Measurements from ENCODE around the gene RAX2.
A peak's percentile ranks its signal among the peaks of the same experiment; 100 is the strongest.
"Not testable (repeated sequence)": the region's sequence is repeated elsewhere in the genome, so short reads cannot be mapped to it uniquely, and the experiment has no call there.

RAX2 gene

DNA sequence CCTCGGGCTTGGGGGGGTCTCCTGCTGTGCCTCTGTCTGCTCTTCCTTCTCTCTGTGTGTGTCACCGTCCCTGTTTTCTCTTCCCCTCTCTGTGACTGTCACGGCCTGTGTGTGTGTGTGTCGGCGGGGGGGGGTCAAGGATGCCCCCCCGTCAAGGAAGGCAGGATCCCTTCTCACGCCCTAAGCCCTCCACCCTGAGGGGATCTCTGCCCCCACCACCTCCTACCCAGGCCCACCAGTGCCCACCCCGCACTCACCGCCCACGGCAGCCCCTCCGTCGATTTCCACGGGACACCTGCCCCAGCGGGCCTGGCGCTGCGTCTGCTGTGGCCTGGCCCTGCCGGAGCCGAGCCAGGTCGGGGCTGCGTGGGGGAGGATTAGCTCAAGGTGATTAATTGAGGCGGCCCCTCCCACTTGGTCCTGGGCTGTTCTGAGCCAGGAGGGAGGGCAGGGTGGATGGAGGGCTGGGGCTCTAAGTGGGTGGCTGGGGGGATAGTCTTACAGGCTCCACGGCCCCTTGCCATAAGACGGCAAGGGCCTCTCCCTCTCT is at the start of gene RAX2:
RAX2 (minus strand) TSS at position 323 of the 550 bp plus-strand sequence. CDS start 486 bp downstream, outside the sequence.
- DNase-seq = no peak
- in situ Hi-C loops (cut with HindIII; ENCODE audit: low pct_ligation_motif_present, low pct_unique_long_range_greater_than_20kb, low sequenced_read_pairs) = no loop called here

- no peak for DNase-seq
- in situ Hi-C loops (cut with HindIII; ENCODE audit: low pct_ligation_motif_present, low pct_unique_long_range_greater_than_20kb, low sequenced_read_pairs) = no loop called here
Measured at GRCh38 chr19:3821156-3821555, 49.1 kb upstream of the RAX2 start.

- in situ Hi-C loops (cut with HindIII; ENCODE audit: low pct_ligation_motif_present, low pct_unique_long_range_greater_than_20kb, low sequenced_read_pairs) = no loop called here
- DNase-seq = no peak
Measured at GRCh38 chr19:3819989-3820388, 48.0 kb upstream of the RAX2 start.

GRCh38 chr19:3818918-3819317 is 46.9 kb upstream of the RAX2 start:
- no peak for DNase-seq
- in situ Hi-C loops (cut with HindIII; ENCODE audit: low pct_ligation_motif_present, low pct_unique_long_range_greater_than_20kb, low sequenced_read_pairs) = no loop called here

DNA sequence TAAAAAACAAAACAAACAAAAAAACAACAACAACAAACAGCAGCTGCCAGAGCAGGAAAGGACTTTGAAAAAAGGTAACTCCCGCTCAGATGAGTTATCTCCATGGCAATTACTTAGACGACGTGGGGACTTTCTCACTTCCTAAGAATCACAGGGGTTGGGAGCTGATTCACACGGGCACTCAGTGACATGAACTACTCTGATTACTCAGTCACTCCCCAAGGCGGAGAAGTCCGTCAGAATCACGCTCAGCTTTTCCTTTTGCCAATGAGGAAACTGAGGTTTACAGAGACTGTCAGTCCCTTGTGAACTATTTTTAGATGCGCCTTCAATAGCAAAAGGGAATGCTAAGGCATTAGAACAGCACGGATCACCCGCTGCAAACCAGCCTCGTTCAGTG is 46.4 kb upstream of the RAX2 start:
- DNase-seq = peak; percentile 5
- in situ Hi-C loops (cut with HindIII; ENCODE audit: low pct_ligation_motif_present, low pct_unique_long_range_greater_than_20kb, low sequenced_read_pairs) = no loop called here

DNA sequence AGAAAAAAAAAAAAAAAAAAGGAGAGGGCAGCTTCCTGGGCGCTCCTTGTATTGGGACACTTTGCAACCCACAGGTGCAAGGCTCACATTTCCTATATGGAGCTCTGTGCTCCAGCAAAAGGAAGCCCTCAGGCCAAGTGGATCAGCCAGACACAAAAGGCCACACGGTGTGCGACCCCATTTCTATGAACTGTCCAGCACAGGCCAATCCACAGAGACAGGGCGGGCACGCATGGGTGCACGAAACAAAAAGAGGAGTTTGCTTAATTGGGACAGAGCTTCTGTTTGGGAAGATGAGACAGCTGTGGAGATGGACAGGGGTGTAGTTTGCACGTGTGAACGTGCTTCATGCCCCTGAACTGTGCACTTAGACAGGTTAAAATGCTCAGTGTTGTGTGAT is 45.7 kb upstream of the RAX2 start:
- no peak for DNase-seq
- in situ Hi-C loops (cut with HindIII; ENCODE audit: low pct_ligation_motif_present, low pct_unique_long_range_greater_than_20kb, low sequenced_read_pairs) = no loop called here

DNA sequence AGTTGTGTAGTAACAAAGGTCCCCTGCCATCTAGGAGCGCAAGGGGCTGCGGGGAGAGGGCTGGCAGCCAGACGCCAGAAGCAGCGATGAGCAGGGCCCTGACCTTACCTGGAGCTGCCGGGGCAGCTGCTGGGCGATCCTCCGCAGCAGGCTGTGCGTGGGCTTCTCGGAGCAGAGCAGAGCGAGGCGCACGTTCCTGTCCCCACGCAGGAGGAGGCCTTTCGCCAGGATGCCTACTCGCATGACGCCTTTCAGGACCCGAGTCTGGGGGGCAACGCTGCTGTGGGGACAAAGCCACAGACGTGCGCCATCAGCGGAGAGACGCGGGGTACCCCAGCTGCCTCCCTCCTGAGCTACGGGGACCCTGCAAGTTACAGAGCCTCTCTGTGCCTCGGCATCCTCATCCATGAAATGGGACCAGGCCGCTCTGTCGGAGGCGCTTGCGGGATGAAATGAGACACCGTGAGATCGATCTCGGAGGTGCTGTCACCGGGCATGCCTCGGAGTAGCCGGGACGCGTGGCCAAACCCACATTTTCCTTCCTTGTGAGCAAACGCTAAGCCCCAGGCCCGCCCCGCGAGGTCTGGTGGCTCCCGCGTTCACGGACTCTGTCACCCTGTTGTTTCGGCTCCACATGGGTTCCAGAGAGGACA is 44.7 kb upstream of the RAX2 start:
- in situ Hi-C loops (cut with HindIII; ENCODE audit: low pct_ligation_motif_present, low pct_unique_long_range_greater_than_20kb, low sequenced_read_pairs) = no loop called here
- DNase-seq = no peak

GRCh38 chr19:3816148-3816547 is 44.1 kb upstream of the RAX2 start:
- in situ Hi-C loops (cut with HindIII; ENCODE audit: low pct_ligation_motif_present, low pct_unique_long_range_greater_than_20kb, low sequenced_read_pairs); DNase-seq: not testable (repeated sequence)

GRCh38 chr19:3814648-3815047 is 42.6 kb upstream of the RAX2 start:
- DNase-seq = no peak
- in situ Hi-C loops (cut with HindIII; ENCODE audit: low pct_ligation_motif_present, low pct_unique_long_range_greater_than_20kb, low sequenced_read_pairs) = no loop called here

- DNase-seq = no peak
- in situ Hi-C loops (cut with HindIII; ENCODE audit: low pct_ligation_motif_present, low pct_unique_long_range_greater_than_20kb, low sequenced_read_pairs) = no loop called here
Measured at GRCh38 chr19:3813473-3814392, 41.7 kb upstream of the RAX2 start.

DNA sequence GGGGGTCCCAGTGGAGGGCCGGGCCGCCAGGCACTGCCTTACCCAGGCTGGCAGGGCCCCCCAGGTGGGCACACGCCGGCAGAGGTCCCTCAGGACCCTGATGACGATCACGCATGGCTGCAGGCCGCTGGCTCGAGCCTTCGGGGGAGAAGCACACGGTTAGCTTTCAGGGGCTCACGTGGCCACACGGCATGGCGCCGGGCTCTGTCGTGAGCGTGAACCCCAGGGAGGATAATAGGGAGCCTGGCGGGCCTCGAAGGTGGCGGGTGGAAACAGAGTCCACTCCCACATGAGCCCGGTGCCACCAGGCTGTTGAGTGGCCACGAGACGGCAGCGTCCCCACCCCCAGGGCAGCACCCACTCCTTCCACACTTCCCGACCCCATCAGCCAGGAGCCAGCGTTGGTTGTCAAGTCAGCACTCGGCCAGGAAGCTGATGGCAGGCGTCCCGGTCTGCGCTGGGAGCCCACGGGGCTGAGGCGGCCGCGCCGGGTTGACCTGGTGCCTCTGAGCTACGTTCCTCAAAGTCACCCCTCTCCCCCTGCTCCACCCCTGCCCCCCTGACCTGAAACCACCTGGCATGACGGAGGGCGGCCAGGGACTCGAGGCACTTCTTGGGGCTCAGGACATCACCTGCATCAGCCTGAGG is 38.8 kb upstream of the RAX2 start:
- in situ Hi-C loops (cut with HindIII; ENCODE audit: low pct_ligation_motif_present, low pct_unique_long_range_greater_than_20kb, low sequenced_read_pairs) = no loop called here
- no peak for DNase-seq

GRCh38 chr19:3809881-3810707 is 38.1 kb upstream of the RAX2 start:
- no peak for DNase-seq
- in situ Hi-C loops (cut with HindIII; ENCODE audit: low pct_ligation_motif_present, low pct_unique_long_range_greater_than_20kb, low sequenced_read_pairs) = no loop called here

GRCh38 chr19:3808420-3809143 is 36.6 kb upstream of the RAX2 start:
- in situ Hi-C loops (cut with HindIII; ENCODE audit: low pct_ligation_motif_present, low pct_unique_long_range_greater_than_20kb, low sequenced_read_pairs) = no loop called here
- DNase-seq = no peak

- DNase-seq = no peak
- in situ Hi-C loops (cut with HindIII; ENCODE audit: low pct_ligation_motif_present, low pct_unique_long_range_greater_than_20kb, low sequenced_read_pairs) = no loop called here
Measured at GRCh38 chr19:3807574-3808354, 35.7 kb upstream of the RAX2 start.

DNA sequence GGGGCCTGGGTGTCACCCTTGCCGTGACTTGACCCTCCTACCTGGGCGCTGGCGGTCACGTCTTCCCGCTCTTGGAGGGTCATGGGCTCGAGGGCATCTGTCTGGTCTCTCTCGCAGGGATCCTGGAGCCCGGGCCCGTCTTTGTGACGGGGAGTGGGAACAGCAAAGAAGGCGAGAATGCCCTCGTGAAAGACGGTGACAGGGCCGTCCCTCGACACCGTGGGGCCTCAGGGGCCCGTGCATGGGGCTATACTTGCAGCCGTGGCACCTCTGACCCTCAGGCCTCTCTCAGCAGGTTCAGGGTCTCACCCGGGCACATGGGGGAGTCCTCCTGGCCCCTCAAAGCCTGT is 35.1 kb upstream of the RAX2 start:
- DNase-seq = no peak
- in situ Hi-C loops (cut with HindIII; ENCODE audit: low pct_ligation_motif_present, low pct_unique_long_range_greater_than_20kb, low sequenced_read_pairs) = no loop called here

DNA sequence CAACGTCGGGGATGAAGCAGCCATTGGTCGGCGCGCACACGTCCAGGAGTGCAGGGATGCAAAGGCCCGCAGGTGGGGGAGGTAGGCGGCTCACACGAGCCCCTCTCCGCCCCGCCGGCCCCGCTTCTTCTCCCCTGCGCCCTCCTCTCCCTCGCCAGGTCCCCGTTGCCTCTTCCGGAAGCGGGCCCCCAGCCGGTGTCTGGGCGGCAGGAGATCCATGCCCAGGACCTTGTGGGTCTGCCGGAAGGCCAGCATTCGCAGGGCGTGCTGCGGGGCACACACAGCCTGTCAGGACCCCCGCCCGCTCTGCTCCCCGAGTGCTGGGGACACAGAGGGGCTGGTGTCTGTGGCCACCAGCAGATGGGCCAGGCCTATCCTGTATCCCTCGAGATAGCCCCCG is 33.8 kb upstream of the RAX2 start:
- DNase-seq = no peak
- in situ Hi-C loops (cut with HindIII; ENCODE audit: low pct_ligation_motif_present, low pct_unique_long_range_greater_than_20kb, low sequenced_read_pairs) = no loop called here

- no peak for DNase-seq
- in situ Hi-C loops (cut with HindIII; ENCODE audit: low pct_ligation_motif_present, low pct_unique_long_range_greater_than_20kb, low sequenced_read_pairs) = no loop called here
Measured at GRCh38 chr19:3804429-3804828, 32.4 kb upstream of the RAX2 start.
